Measurements from ENCODE around the gene TXNRD3.

TXNRD3 gene

DNA sequence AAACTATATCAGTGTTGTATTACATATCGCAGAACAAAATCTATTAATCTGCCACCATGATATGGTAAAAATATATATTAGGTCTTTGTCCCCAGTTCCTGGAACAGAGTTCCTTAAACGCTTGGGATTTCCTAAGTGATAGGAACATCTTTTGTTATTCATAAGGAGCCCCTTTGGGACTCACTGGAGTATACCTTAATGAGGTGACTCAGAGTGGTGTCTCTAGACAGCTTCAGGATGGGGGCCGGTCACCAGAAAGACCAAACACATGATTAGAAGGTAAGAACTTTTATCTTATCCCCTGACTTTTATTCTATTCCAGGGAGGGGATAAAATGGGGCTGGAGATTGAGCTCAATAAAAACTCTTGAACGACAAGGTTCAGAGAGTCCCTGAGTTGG, 36.8 kb upstream of the TXNRD3 start:
- Histone ChIP-seq H3K9ac (ENCODE audit: low read depth, low read length, poor library complexity, severe bottlenecking) (no peak overlapping the region), H3K9me2 (replicated peaks; ENCODE audit: low read depth, low read length) (no peaks in the 10 kb centered on the region), H2AFZ (ENCODE audit: low read length) (no peak overlapping the region), H3K4me2 (ENCODE audit: low read depth, low read length, poor library complexity, severe bottlenecking) (no peak overlapping the region), H3K4me3 (ENCODE audit: low read length, poor library complexity, severe bottlenecking) (no peak overlapping the region), H3K9me3 (ENCODE audit: insufficient read depth, low read depth, low read length) (no peaks in the 10 kb centered on the region), H3K79me2 (ENCODE audit: insufficient read depth, low read length) (no peaks in the 10 kb centered on the region), H3K4me1 (ENCODE audit: insufficient read depth, low read length, poor library complexity, severe bottlenecking) (no peaks in the 10 kb centered on the region), H3K36me3 (ENCODE audit: insufficient read depth, low read length) (no peaks in the 10 kb centered on the region), H4K20me1 (ENCODE audit: insufficient read depth, low read length, poor library complexity, severe bottlenecking) (no peaks in the 10 kb centered on the region), H3K27me3 (ENCODE audit: insufficient read depth, low read length, poor library complexity, severe bottlenecking) (no peaks in the 10 kb centered on the region), H3F3A (ENCODE audit: low read depth) (no peaks in the 10 kb centered on the region)
- no peak for TF ChIP-seq EZH2phosphoT487 (IDR thresholded peaks at IDR 0.05; ENCODE audit: borderline replicate concordance)
- TF ChIP-seq, protein P1, sequence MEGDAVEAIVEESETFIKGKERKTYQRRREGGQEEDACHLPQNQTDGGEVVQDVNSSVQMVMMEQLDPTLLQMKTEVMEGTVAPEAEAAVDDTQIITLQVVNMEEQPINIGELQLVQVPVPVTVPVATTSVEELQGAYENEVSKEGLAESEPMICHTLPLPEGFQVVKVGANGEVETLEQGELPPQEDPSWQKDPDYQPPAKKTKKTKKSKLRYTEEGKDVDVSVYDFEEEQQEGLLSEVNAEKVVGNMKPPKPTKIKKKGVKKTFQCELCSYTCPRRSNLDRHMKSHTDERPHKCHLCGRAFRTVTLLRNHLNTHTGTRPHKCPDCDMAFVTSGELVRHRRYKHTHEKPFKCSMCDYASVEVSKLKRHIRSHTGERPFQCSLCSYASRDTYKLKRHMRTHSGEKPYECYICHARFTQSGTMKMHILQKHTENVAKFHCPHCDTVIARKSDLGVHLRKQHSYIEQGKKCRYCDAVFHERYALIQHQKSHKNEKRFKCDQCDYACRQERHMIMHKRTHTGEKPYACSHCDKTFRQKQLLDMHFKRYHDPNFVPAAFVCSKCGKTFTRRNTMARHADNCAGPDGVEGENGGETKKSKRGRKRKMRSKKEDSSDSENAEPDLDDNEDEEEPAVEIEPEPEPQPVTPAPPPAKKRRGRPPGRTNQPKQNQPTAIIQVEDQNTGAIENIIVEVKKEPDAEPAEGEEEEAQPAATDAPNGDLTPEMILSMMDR (conservative IDR thresholded peaks at IDR 0.05; ENCODE audit: low read length), result no peak

DNA sequence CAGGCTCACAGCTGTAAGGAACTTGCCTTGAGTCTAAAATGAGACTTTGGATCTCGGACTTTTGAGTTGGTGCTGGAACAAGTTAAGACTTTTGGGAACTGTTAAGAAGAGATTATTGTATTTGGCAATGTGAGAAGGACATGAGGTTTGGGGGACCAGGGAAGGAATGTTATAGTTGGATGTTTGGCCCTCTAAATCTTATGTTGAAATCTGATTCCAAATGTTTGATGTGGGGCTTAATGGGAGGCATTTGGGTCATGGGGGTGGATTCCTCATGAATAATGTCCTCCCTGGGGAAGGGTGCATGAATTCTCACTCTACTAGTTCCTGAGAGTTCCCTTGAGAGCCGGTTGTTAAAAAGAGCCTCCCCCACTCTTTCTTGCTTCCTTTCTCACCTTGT, 30.6 kb upstream of the TXNRD3 start:
- Histone ChIP-seq H3K9me2 (replicated peaks; ENCODE audit: low read depth, low read length) (no peaks in the 10 kb centered on the region), H3K79me2 (ENCODE audit: insufficient read depth, low read length) (no peaks in the 10 kb centered on the region), H3K4me1 (ENCODE audit: insufficient read depth, low read length, poor library complexity, severe bottlenecking) (peaks cover 39% of the 10 kb centered on the region), H2AFZ (ENCODE audit: low read length) (no peak overlapping the region), H3F3A (ENCODE audit: low read depth) (no peaks in the 10 kb centered on the region), H3K9me3 (ENCODE audit: insufficient read depth, low read depth, low read length) (no peaks in the 10 kb centered on the region), H3K4me3 (ENCODE audit: low read length, poor library complexity, severe bottlenecking) (no peak overlapping the region), H4K20me1 (ENCODE audit: insufficient read depth, low read length, poor library complexity, severe bottlenecking) (no peaks in the 10 kb centered on the region), H3K27me3 (ENCODE audit: insufficient read depth, low read length, poor library complexity, severe bottlenecking) (no peaks in the 10 kb centered on the region), H3K9ac (ENCODE audit: low read depth, low read length, poor library complexity, severe bottlenecking) (no peak overlapping the region), H3K36me3 (ENCODE audit: insufficient read depth, low read length) (no peaks in the 10 kb centered on the region), H3K4me2 (ENCODE audit: low read depth, low read length, poor library complexity, severe bottlenecking) (no peak overlapping the region)
- TF ChIP-seq EZH2phosphoT487 (IDR thresholded peaks at IDR 0.05; ENCODE audit: borderline replicate concordance), result no peak
- TF ChIP-seq, protein P1 (conservative IDR thresholded peaks at IDR 0.05; ENCODE audit: low read length), result no peak

DNA sequence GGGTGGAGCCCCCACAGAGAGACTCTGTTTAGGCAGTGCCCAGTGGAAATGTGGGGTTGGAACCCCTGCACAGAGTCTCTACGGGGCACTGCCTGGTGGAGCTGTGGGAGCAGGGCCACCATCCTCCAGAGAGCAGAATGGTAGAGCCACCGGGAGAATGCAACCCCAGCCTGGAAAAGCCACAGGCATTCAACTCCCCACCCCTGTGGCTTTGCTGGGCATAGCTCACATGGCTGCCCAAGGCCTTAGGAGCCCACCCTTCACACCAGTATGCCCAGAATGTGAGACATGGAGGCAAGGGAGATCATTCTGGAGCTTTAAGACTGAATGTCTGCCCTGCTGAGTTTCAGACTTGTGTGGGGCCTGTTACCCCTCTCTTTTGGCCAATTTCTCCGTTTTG, 30.1 kb upstream of the TXNRD3 start:
- no peaks in the 10 kb centered on the region for H3K27me3 ChIP-seq (ENCODE audit: insufficient read depth, low read length, poor library complexity, severe bottlenecking)
- no peaks in the 10 kb centered on the region for H3F3A ChIP-seq (ENCODE audit: low read depth)
- no peaks in the 10 kb centered on the region for H3K36me3 ChIP-seq (ENCODE audit: insufficient read depth, low read length)
- peak overlapping the region; percentile 15 for H3K4me2 ChIP-seq (ENCODE audit: low read depth, low read length, poor library complexity, severe bottlenecking)
- H3K4me1 ChIP-seq (ENCODE audit: insufficient read depth, low read length, poor library complexity, severe bottlenecking), result peaks cover 44% of the 10 kb centered on the region
- H2AFZ ChIP-seq (ENCODE audit: low read length), result no peak overlapping the region; the same call in 1 of the 2 replicates
- H3K79me2 ChIP-seq (ENCODE audit: insufficient read depth, low read length), result no peaks in the 10 kb centered on the region
- no peaks in the 10 kb centered on the region for H3K9me3 ChIP-seq (ENCODE audit: insufficient read depth, low read depth, low read length)
- TF ChIP-seq EZH2phosphoT487 (IDR thresholded peaks at IDR 0.05; ENCODE audit: borderline replicate concordance), result no peak
- TF ChIP-seq, protein P1 (conservative IDR thresholded peaks at IDR 0.05; ENCODE audit: low read length), result no peak
- no peak overlapping the region for H3K9ac ChIP-seq (ENCODE audit: low read depth, low read length, poor library complexity, severe bottlenecking)
- H4K20me1 ChIP-seq (ENCODE audit: insufficient read depth, low read length, poor library complexity, severe bottlenecking), result no peaks in the 10 kb centered on the region
- no peaks in the 10 kb centered on the region for H3K9me2 ChIP-seq (replicated peaks; ENCODE audit: low read depth, low read length)
- H3K4me3 ChIP-seq (ENCODE audit: low read length, poor library complexity, severe bottlenecking), result no peak overlapping the region
